ENCODE data around the gene STIL. TPM values are rescaled to one million over a fixed set of nuclear protein-coding genes. Genes with fewer than 3 reads are reported as not detected.

STIL gene
- total RNA-seq: 10.2 to 12.4 TPM (median 12.3 TPM) in 3 replicates

DNA sequence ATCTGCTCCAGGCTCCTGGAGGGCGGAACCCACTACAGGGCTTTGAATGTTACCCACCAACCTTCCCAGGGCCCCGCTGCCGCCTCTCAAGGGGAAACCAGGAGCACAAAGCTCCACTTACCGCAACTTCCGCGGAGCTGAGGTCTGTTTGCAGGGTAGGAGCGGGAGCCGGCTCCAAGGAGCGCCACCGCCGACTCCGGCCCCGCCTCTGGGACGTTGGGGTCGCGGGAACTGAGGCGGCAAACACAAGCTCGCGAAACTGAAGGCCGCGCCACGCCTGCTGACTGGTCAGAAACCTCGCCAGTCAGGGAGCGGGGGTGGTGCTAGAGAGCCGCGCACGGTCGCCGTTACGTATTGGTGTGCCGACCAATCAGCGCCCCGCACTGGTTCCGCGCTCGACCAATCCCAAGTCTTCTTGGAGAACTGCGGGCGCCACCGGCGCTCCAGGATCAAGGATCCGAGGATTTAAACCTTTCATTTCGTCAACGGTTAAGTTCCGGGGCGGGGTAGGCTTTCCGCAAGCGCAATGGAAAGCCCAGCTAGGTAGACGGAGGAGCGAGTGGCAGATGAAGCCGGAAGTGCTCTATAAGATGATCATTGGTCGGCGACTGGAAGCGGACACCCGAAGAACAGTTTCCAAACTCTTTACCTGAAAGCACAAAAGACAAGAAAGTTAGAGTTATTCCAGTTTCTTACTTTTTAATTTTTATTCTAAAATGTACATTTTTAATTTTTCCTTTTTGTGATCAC, at the start of gene STIL:
TSS of gene STIL (minus strand) at position 233 of the 750 bp plus-strand sequence. CDS start 3,828 bp downstream, outside the sequence.
- peaks cover 13% of the 10 kb centered on the region for H3K4me1 Mint-ChIP-seq
- H3K4me3 Mint-ChIP-seq: peak within 1 kb of the TSS; percentile 91
- no peaks in the 10 kb centered on the region for H3K27me3 Mint-ChIP-seq (ENCODE audit: low read depth)
- DNase-seq (ENCODE audit: low spot score in 2 of 2, unreplicated experiment in 2 of 2): peak; percentile 97 to 99
- TF ChIP-seq, protein P1, sequence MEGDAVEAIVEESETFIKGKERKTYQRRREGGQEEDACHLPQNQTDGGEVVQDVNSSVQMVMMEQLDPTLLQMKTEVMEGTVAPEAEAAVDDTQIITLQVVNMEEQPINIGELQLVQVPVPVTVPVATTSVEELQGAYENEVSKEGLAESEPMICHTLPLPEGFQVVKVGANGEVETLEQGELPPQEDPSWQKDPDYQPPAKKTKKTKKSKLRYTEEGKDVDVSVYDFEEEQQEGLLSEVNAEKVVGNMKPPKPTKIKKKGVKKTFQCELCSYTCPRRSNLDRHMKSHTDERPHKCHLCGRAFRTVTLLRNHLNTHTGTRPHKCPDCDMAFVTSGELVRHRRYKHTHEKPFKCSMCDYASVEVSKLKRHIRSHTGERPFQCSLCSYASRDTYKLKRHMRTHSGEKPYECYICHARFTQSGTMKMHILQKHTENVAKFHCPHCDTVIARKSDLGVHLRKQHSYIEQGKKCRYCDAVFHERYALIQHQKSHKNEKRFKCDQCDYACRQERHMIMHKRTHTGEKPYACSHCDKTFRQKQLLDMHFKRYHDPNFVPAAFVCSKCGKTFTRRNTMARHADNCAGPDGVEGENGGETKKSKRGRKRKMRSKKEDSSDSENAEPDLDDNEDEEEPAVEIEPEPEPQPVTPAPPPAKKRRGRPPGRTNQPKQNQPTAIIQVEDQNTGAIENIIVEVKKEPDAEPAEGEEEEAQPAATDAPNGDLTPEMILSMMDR (IDR thresholded peaks at IDR 0.05; ENCODE audit: unreplicated experiment): no peak
- H3K27ac Mint-ChIP-seq: peak within 1 kb of the TSS; percentile 97
- H3K36me3 Mint-ChIP-seq: peaks cover 6% of the 10 kb centered on the region
- H3K9me3 Mint-ChIP-seq: no peaks in the 10 kb centered on the region

DNA sequence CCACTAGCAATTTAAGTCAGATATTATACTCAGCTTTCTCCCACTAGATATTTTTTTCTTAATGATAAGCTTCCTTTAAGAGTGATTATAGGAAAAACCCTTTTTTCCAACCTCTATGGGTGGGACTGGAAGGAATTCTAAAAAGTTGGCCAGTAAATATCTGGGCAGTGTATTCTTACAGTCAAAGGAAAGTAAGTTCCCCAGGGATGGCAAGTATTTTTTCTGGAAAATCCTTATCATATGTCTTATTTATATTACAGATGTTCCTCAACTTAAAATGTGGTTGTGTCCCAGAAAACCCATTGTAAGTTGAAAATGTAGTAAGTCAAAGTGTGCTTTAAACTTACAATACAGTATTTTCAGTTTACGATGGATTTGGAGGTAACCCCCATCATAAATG, 48.9 kb upstream of the STIL start:
- H3K27ac Mint-ChIP-seq: no peak overlapping the region
- H3K4me3 Mint-ChIP-seq: no peak overlapping the region
- no peaks in the 10 kb centered on the region for H3K9me3 Mint-ChIP-seq
- no peak for DNase-seq (ENCODE audit: low spot score in 2 of 2, unreplicated experiment in 2 of 2)
- peaks cover 2% of the 10 kb centered on the region for H3K36me3 Mint-ChIP-seq
- H3K27me3 Mint-ChIP-seq (ENCODE audit: low read depth): no peaks in the 10 kb centered on the region
- TF ChIP-seq, protein P1 (IDR thresholded peaks at IDR 0.05; ENCODE audit: unreplicated experiment): no peak
- H3K4me1 Mint-ChIP-seq: no peaks in the 10 kb centered on the region

GRCh38 chr1:47361380-47361779, 47.4 kb upstream of the STIL start:
- DNase-seq (ENCODE audit: low spot score in 2 of 2, unreplicated experiment in 2 of 2): no peak
- TF ChIP-seq, protein P1 (IDR thresholded peaks at IDR 0.05; ENCODE audit: unreplicated experiment): no peak
- Mint-ChIP-seq H3K9me3 (no peaks in the 10 kb centered on the region), H3K4me1 (no peaks in the 10 kb centered on the region), H3K27me3 (ENCODE audit: low read depth) (no peaks in the 10 kb centered on the region), H3K27ac (no peak overlapping the region), H3K36me3 (peaks cover 2% of the 10 kb centered on the region), H3K4me3 (no peak overlapping the region)

GRCh38 chr1:47351305-47351704, 37.4 kb upstream of the STIL start:
- Mint-ChIP-seq H3K36me3 (peaks cover 7% of the 10 kb centered on the region), H3K4me1 (no peaks in the 10 kb centered on the region)
- TF ChIP-seq, protein P1 (IDR thresholded peaks at IDR 0.05; ENCODE audit: unreplicated experiment): no peak

DNA sequence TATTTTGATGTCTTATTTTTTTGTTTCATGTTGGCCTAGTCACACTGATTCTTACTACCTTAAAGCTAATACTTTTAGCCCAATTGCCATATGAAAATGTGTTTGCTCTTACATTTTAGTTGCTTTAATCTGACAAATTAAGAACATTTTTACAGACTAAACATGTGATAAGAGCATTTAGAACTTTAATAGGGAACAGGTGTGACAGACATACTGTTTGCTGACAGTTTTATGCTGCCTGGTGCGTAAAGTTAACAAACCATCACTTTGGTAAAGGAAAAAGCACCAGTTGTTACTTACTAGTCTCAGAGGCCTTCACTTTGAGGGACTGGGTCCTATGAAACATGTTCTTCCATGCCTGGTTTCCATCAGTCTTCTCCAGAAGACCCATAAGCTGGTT, 34.3 kb upstream of the STIL start:
- DNase-seq (ENCODE audit: low spot score in 2 of 2, unreplicated experiment in 2 of 2): no peak
- Mint-ChIP-seq H3K27ac (no peak overlapping the region), H3K4me1 (no peaks in the 10 kb centered on the region), H3K4me3 (no peak overlapping the region), H3K36me3 (peaks cover 13% of the 10 kb centered on the region), H3K9me3 (no peaks in the 10 kb centered on the region), H3K27me3 (ENCODE audit: low read depth) (no peaks in the 10 kb centered on the region)
- TF ChIP-seq, protein P1 (IDR thresholded peaks at IDR 0.05; ENCODE audit: unreplicated experiment): no peak

More at GRCh38 chr1:47351305-47351704, 37.4 kb upstream of the STIL start:
- Mint-ChIP-seq H3K4me3 (no peak overlapping the region), H3K27ac (no peak overlapping the region), H3K9me3 (no peaks in the 10 kb centered on the region), H3K27me3 (ENCODE audit: low read depth) (no peaks in the 10 kb centered on the region)
- no peak for DNase-seq (ENCODE audit: low spot score in 2 of 2, unreplicated experiment in 2 of 2)

All from mesothelial cell of epicardium (in vitro differentiated cells).